Right cardiac atrium (tissue), 5 donors: ENCODE measurements around the gene SEPTIN12. TPM values are rescaled to one million over a fixed set of nuclear protein-coding genes. Genes with fewer than 3 reads are reported as not detected.

Experiments used
- ATAC-seq, 2 donors: fragments of 200-7000 bp; cut with Tn5 transposase; one replicate each; pipeline versions ENCODE4 v1.8.0 to v1.9.1; 2020; ENCODE audit warnings: moderate library complexity in 2 of 2, mild to moderate bottlenecking in 1 of 2
- DNase-seq, 3 donors: peaks; one replicate each; pipeline ENCODE4 v3.0.0-alpha.2; 2020
- H3K27ac ChIP-seq: one replicate; pipeline ENCODE4 v1.5.1; 2013; ENCODE audit warnings: mild to moderate bottlenecking, low read length, control low read depth, moderate library complexity
- H3K27me3 ChIP-seq: one replicate; pipeline ENCODE4 v1.6.1; 2013; ENCODE audit not compliant: control insufficient read depth, insufficient read depth
- H3K4me1 ChIP-seq: one replicate; pipeline ENCODE4 v1.6.1; 2013; ENCODE audit warnings: low read length; ENCODE audit not compliant: control insufficient read depth, insufficient read depth
- H3K4me3 ChIP-seq: one replicate; pipeline ENCODE4 v1.5.1; 2013; ENCODE audit warnings: low read length, control low read depth
- H3K9me3 ChIP-seq: one replicate; pipeline ENCODE4 v1.6.1; 2013; ENCODE audit warnings: low read length; ENCODE audit not compliant: control insufficient read depth
- WGBS: extraction: QIAGEN DNeasy Blood & Tissue Kit; methylation state at CpG from one replicate; pipeline ENCODE4 v1.1.7; 2013; 5-methylcytosine and 5-hydroxymethylcytosine counted together
- intact Hi-C, 4 donors: fragments of 100-400 bp; cut with DNase I; formaldehyde crosslinking; loops; one replicate each; pipeline versions ENCODE4 v1.11.0 to v1.14.0; 2022 to 2023
- polyA plus RNA-seq: library from polyadenylated mRNA; stranded (reverse); fragments of 200-250 nt; gene quantifications from one replicate; pipeline ENCODE4 v1.2.3, GENCODE V29; 2013
- total RNA-seq, 4 donors: library from RNA; stranded (reverse); fragmentation: NEBNext Ultra II Directional; extraction: Animal tissue kit (Norgen Biotek cat#: 25700); gene quantifications; one replicate each; pipeline ENCODE4 v1.2.1, GENCODE V29; 2021
- donor health status: healthy with polysubstance abuse.
- donor health status: DM: no; HTN: yes; CAD: no.
- donor health status: DM: no; HTN: no; CAD: no.
- donor health status: DM: no; HTN: yes; CAD: no; lungs with severe emphysema.
- donor health status: DM: yes; HTN: yes; CAD: no.

SEPTIN12 gene
- total and polyA plus RNA-seq, 5 donors = 0.64 TPM; not detected in 4

- no peak for ATAC-seq
- H3K4me3 ChIP-seq = peak overlapping the region; percentile 80
- H3K4me1 ChIP-seq = peaks cover 2% of the 10 kb centered on the region
- no peaks in the 10 kb centered on the region for H3K27me3 ChIP-seq
- no peaks in the 10 kb centered on the region for H3K9me3 ChIP-seq
- intact Hi-C loops = no loop called here
- H3K27ac ChIP-seq = peak overlapping the region; percentile 92
- 56% methylated on average over 17 of the region's 17 CpGs for WGBS
- DNase-seq = peak in 1 of 3 donors; percentile 35
Measured at GRCh38 chr16:4767872-4768548, 20.1 kb downstream of the SEPTIN12 start.

DNA sequence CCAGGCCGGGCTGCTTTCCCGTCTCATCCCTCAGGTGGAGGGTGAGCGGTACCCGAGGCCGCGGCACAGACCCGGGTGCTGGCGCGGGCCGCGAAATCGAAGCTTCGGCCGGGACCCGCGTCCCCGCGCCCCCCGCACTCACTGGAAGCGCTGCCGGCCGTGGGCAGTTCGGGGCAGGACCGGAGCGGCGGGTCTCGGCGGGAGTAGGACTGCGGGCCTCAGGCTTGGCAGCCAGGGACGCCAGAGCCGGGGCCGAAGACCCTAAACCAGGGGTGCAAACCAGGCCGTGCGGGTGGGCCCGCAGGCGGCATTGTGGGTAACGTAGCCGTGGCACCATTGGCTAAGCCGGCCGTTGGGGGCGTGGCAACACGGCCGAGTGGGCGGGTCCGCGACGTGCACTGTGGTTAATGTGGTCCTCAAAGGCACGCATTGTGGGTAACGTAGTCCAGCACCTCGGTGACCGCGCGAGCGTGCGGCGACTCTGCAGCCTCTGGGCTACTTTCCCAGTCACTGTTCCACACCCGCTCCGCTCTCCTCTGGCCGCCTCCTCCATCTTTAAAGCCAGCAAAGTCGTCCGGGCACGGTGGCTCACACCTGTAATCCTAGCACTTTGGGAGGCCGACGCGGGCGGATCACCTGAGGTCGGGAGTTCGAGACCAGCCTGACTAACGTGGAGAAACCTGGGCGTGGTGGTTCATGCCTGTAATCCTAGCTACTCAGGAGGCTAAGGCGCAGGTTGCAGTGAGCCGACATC is 21.1 kb downstream of the SEPTIN12 start, which contains the start of gene ZNF500:
TSS of gene ZNF500 (minus strand) at position 288 of the 754 bp plus-strand sequence. CDS start 1,184 bp downstream, outside the sequence.
- peaks cover 2% of the 10 kb centered on the region for H3K4me1 ChIP-seq
- no peaks in the 10 kb centered on the region for H3K27me3 ChIP-seq
- H3K9me3 ChIP-seq = no peaks in the 10 kb centered on the region
- peak within 1 kb of the TSS; percentile 74 for H3K4me3 ChIP-seq
- ATAC-seq (peak; percentile 95 to 97), DNase-seq (peak; percentile 99 to 100 (median 100))
- intact Hi-C loops = no loop called here
- WGBS = 4% methylated on average over 72 of the region's 72 CpGs
- peak within 1 kb of the TSS; percentile 92 for H3K27ac ChIP-seq

- WGBS = 63% methylated on average over 26 of the region's 26 CpGs
- ATAC-seq (no peak), DNase-seq (peak in 1 of 3 donors; percentile 40)
- intact Hi-C loops = no loop called here
- no peak overlapping the region for H3K27ac ChIP-seq
- H3K4me1 ChIP-seq = peaks cover 2% of the 10 kb centered on the region
- peak overlapping the region; percentile 74 for H3K4me3 ChIP-seq
- no peaks in the 10 kb centered on the region for H3K27me3 ChIP-seq
- no peaks in the 10 kb centered on the region for H3K9me3 ChIP-seq
Measured at GRCh38 chr16:4765511-4766474, 22.4 kb downstream of the SEPTIN12 start.

DNA sequence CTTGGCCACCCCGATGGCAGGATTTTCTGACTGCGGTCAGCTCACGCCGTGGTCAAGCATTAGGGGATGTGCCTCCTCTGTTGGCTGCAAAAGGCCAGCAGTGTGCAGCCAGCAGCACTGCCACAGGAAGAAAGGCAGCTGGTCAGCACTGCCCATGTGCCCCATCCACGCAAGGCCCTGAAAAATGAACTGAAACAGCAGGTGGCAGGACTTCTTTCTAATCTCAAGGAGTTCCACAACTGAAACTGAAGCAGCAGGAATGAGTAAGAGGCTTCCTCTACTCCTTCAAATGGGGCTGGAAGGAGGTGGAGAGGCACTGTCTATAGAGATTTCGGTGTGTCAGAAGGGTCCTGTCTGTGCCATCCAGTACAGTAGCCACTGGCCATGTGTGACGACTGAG is 24.4 kb downstream of the SEPTIN12 start:
- ATAC-seq (no peak), DNase-seq (peak in 1 of 3 donors; percentile 56)
- intact Hi-C loops = no loop called here
- peaks cover 2% of the 10 kb centered on the region for H3K4me1 ChIP-seq
- 92% methylated on average over 7 of the region's 7 CpGs for WGBS
- H3K9me3 ChIP-seq = no peaks in the 10 kb centered on the region
- no peak overlapping the region for H3K4me3 ChIP-seq
- no peak overlapping the region for H3K27ac ChIP-seq
- H3K27me3 ChIP-seq = no peaks in the 10 kb centered on the region

GRCh38 chr16:4762205-4762604 is 25.9 kb downstream of the SEPTIN12 start:
- peaks cover 2% of the 10 kb centered on the region for H3K4me1 ChIP-seq
- no peaks in the 10 kb centered on the region for H3K9me3 ChIP-seq
- DNase-seq = peak in 2 of 3 donors; percentile 28 to 37
- no peak for ATAC-seq
- intact Hi-C loops = no loop called here
- no peak overlapping the region for H3K27ac ChIP-seq
- 88% methylated on average over 9 of the region's 9 CpGs for WGBS
- no peak overlapping the region for H3K4me3 ChIP-seq
- H3K27me3 ChIP-seq = no peaks in the 10 kb centered on the region

DNA sequence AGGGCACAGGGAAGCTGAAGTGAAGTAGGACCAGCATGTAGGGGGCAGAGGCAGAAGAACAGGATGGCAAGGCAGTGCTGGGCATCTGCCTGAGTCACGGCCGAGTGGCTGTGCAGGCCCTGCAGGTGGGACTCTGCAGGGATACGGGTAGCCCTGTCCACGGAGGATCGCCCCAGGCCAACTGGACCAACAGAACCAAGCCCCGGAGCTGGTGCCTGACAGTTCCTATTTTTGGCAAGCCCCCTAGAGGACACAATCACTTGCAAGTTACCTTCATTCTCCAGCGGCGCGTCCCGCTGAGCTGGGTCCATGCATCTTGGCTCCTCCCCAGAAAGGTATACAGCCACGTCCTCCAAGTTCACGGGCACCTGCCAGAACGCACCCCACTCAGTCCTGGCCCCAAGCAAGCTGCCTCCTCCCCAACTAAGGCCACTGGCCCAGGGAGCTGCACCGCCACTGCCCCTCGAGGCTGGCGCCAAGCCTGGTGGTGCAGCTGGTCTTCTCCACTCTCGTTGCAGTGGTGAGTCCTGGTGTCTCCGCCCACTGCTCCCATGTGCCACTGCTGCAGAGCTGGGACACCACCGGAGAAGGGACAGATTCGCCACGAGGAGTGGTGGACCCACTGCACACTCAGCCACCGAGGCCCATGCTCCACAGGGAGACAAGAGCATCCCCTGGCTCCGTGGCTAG is 27.8 kb downstream of the SEPTIN12 start:
- Histone ChIP-seq H3K9me3 (no peaks in the 10 kb centered on the region), H3K4me3 (no peak overlapping the region), H3K27ac (no peak overlapping the region), H3K27me3 (no peaks in the 10 kb centered on the region), H3K4me1 (no peaks in the 10 kb centered on the region)
- DNase-seq = peak in 2 of 3 donors; percentile 34 to 43
- 90% methylated on average over 23 of the region's 23 CpGs for WGBS
- no peak for ATAC-seq
- intact Hi-C loops = no loop called here

- no peak for ATAC-seq
- no peak for DNase-seq
- Histone ChIP-seq H3K27me3 (no peaks in the 10 kb centered on the region), H3K9me3 (no peaks in the 10 kb centered on the region), H3K4me1 (no peaks in the 10 kb centered on the region), H3K4me3 (no peak overlapping the region), H3K27ac (no peak overlapping the region)
- intact Hi-C loops = no loop called here
- WGBS = 98% methylated on average over 6 of the region's 6 CpGs
Measured at GRCh38 chr16:4755687-4756086, 32.5 kb downstream of the SEPTIN12 start.

GRCh38 chr16:4754865-4755264 is 33.3 kb downstream of the SEPTIN12 start:
- Histone ChIP-seq H3K27me3 (no peaks in the 10 kb centered on the region), H3K4me1 (no peaks in the 10 kb centered on the region), H3K9me3 (no peaks in the 10 kb centered on the region), H3K4me3 (no peak overlapping the region), H3K27ac (no peak overlapping the region)
- 100% methylated on average over 4 of the region's 4 CpGs for WGBS
- ATAC-seq = no peak
- intact Hi-C loops = no loop called here
- peak in 2 of 3 donors; percentile 4 to 23 for DNase-seq

- DNase-seq = peak in 2 of 3 donors; percentile 4 to 16
- Histone ChIP-seq H3K27ac (no peak overlapping the region), H3K9me3 (no peaks in the 10 kb centered on the region), H3K4me1 (no peaks in the 10 kb centered on the region), H3K27me3 (no peaks in the 10 kb centered on the region), H3K4me3 (no peak overlapping the region)
- ATAC-seq = no peak
- intact Hi-C loops = no loop called here
- 95% methylated on average over 11 of the region's 11 CpGs for whole genome bisulfite sequencing
Measured at GRCh38 chr16:4753227-4753626, 34.9 kb downstream of the SEPTIN12 start.

DNA sequence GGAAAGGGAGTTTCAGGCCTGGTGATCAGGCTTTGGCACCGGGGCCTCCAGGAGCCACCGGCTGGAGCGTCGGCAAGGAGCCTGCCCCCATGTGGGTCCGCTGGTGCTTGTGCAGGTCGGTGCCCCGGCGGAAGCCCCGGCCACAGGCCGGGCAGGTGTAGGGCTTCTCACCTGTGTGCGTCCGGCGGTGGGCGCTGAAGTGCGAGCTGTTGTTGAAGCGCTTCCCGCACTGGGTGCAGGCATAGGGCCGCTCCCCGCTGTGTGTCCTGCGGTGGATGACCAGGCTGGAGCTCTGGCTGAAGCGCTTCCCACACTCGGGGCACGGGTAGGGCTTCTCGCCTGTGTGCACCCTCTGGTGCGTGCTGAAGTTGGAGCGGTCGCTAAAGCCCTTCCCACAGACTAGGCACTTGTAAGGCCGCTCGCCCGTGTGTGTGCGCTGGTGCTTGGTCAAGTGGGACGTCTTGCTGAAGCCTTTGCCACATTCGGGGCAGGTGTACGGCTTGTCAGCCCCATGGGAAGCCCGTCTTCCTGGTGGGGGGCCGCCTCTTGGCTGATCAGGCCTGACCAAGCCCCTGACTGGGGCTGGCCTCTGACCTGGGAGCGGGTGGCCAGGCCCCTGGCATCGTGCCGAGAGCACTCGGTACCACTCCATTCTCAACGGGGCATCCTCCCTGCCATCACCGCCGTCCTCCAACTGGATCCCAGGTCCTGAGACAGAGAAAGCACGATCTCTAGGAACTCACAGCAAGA is 35.6 kb downstream of the SEPTIN12 start:
- ATAC-seq (peak in 1 of 2 donors; percentile 9), DNase-seq (peak in 2 of 3 donors; percentile 43 to 52)
- Histone ChIP-seq H3K27me3 (no peaks in the 10 kb centered on the region), H3K4me3 (no peak overlapping the region), H3K27ac (no peak overlapping the region), H3K4me1 (no peaks in the 10 kb centered on the region), H3K9me3 (no peaks in the 10 kb centered on the region)
- WGBS = 96% methylated on average over 44 of the region's 44 CpGs
- intact Hi-C loops = no loop called here
